K562 treated with DMSO at 1 percent for 48 hours (cell line): Measurements from ENCODE around the gene FOXO6. TPM values are rescaled to one million over a fixed set of nuclear protein-coding genes. Genes with fewer than 3 reads are reported as not detected.

Source experiments
- total RNA-seq: library from RNA; unstranded; fragments of 300-600 nt; gene quantifications from 2 replicates; pipeline ENCODE4 v1.2.3, GENCODE V29; 2022; ENCODE audit warnings: low replicate concordance; ENCODE audit errors: extremely low read depth

Gene FOXO6
- total RNA-seq: not detected in 2 replicates

DNA sequence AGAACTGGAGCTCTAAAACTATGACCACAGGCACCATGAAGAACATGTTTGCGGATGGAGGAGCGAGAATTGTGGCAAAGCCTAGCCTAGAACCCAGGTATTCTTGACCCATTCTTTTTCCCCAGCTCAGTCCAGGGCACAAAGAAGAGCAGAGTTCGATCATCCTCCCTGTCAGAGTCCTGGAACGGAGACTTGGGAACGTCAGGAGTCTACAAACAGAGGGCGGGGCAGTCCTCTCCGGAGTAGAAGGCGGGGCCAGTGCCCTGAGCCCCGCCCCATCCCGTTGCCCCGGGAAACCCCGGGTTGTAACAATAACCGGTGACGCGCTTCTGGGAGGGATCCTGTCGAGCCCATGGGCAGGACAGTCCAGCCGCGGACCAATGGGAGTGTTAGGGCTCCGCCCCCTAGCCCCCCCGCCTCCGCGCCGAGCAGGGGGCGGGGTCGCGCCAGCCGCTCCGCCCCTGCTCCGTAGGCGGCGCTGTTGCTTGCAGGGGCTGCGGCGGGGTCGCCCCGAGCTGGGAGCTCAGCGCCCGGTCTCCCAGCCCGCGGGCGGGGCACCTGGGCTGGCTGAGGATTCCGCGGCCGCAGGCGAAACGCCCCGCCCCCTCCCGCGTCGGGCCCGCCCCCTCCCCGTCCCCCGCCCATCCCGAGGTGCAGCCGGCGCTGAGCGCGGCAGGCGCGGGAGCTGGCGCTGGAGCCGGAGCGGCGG is at the start of gene FOXO6:
Gene FOXO6 (plus strand): TSS at position 649 of the 709 bp plus-strand sequence.

Other genes with a start within 250 kb of the FOXO6 start
- gene SCMH1, start 119.1 kb upstream of the FOXO6 start, total RNA-seq: not detected in 2 replicates
- not detected in 2 replicates for gene EDN2, start 123.2 kb downstream of the FOXO6 start, total RNA-seq